Neural cell (in vitro differentiated cells): Measurements from ENCODE around the gene CNOT4.

Experiments
- CTCF ChIP-seq: fragments of 450-650 bp; IDR thresholded peaks from 2 replicates; pipeline ENCODE4 v1.5.1; 2014; ENCODE audit warnings: antibody characterized with exemption, mild to moderate bottlenecking, moderate library complexity; ENCODE audit not compliant: poor library complexity, severe bottlenecking
- EZH2 ChIP-seq: fragments of 200-600, 300-800 bp; shearing (Covaris generic), sonication (generic); IDR thresholded peaks from 2 replicates; pipeline ENCODE4 v1.6.1; 2014; ENCODE audit warnings: antibody characterized with exemption, low read length, borderline replicate concordance, mild to moderate bottlenecking; ENCODE audit not compliant: insufficient read depth, poor library complexity, severe bottlenecking
- POLR2AphosphoS5 ChIP-seq: IDR thresholded peaks from 2 replicates; pipeline ENCODE4 v1.6.1; 2012
- TAF1 ChIP-seq: IDR thresholded peaks from 2 replicates; pipeline ENCODE4 v1.6.1; 2012; ENCODE audit warnings: low read depth

- TF ChIP-seq POLR2AphosphoS5 (no peak), TAF1 (no peak), CTCF (no peak), EZH2 (no peak)
Observed at GRCh38 chr7:135427166-135427565, 82.7 kb downstream of the CNOT4 start.
